Mesenteric fat pad (tissue), 1 donor: ENCODE measurements around the gene ZBTB14. TPM values are rescaled to one million over a fixed set of nuclear protein-coding genes. Genes with fewer than 3 reads are reported as not detected.

Experiments used
- DNase-seq: peaks from one replicate; pipeline ENCODE4 v3.0.0-alpha.2; 2020; ENCODE audit warnings: low spot score
- total RNA-seq: library from RNA; stranded (reverse); fragmentation: NEBNext Ultra II Directional; extraction: Animal tissue kit (Norgen Biotek cat#: 25700); gene quantifications from one replicate; pipeline ENCODE4 v1.2.1, GENCODE V29; 2021
- donor health status: DM: yes; HTN: yes; CAD: no.

ZBTB14 gene
- total RNA-seq, 1 donor from 2014 or later, result 9.2 TPM

- no peak for DNase-seq
These were observed 1.4 kb downstream of the ZBTB14 start for GRCh38 chr18:5294113-5294456.

GRCh38 chr18:5288517-5288935 lies 7.0 kb downstream of the ZBTB14 start:
- no peak for DNase-seq

- DNase-seq, result no peak
These were observed 7.7 kb downstream of the ZBTB14 start for GRCh38 chr18:5287854-5288253.

- DNase-seq, result no peak
These were observed 9.0 kb downstream of the ZBTB14 start for GRCh38 chr18:5286525-5286924.

- DNase-seq, result no peak
These were observed 10.2 kb downstream of the ZBTB14 start for GRCh38 chr18:5285326-5285725.

DNA sequence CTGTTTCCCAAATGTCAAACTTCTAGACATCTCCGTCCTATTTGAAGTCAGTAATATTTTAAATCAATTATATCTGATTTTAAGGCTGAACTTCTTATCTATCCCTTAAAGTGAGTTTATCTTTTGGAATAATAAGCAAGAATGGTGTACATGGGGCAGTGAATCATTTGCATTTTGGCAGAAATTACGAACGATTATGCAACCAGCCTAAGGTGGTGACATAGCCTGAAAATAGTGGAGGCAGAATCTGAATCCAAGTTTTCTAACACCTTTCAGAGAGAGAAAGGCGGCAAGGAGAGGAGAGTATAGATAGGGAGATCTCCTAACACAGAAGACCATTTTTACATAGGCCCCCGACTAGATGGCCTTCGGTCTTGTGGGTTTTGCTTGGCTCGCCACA lies 10.7 kb downstream of the ZBTB14 start:
- DNase-seq, result no peak

GRCh38 chr18:5282770-5283169 lies 12.8 kb downstream of the ZBTB14 start:
- DNase-seq, result no peak

DNA sequence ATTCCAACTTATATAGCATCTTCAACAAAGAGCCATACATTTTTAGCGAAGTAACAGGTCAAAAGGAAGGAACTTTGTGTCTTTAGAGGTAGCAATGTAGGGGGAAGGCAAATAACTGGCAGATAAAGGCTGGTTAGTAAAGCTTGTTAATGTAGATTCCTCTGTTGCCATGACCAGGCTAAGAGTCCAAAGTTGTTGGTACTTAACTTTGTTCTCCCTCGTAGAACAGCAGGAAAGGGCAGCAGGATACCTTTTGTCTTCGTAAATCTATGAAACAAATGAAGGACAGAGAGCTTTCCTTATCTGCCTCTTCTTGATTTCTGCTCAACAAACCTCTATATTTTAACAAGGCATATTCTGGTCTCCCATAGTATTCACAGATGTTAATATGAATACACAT lies 18.6 kb downstream of the ZBTB14 start:
- no peak for DNase-seq

- no peak for DNase-seq
These were observed 19.7 kb downstream of the ZBTB14 start for GRCh38 chr18:5275872-5276271.

GRCh38 chr18:5268874-5269273 lies 26.7 kb downstream of the ZBTB14 start:
- no peak for DNase-seq

DNA sequence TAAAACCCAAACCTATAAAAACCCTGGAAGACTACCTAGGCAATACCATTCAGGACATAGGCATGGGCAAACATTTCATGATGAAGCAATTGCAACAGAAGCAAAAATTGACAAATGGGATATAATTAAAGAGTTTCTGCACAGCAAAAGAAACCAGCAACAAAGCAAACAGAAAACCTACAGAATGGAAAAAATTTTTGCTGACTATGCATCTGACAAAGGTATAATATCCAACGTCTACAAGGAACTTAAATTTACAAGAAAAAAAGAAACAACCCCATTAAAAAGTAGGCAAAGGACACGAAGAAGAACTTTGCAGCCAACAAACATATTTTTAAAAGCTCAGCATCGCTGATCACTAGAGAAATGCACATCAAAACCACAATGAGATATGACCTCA lies 28.8 kb downstream of the ZBTB14 start:
- no peak for DNase-seq

DNA sequence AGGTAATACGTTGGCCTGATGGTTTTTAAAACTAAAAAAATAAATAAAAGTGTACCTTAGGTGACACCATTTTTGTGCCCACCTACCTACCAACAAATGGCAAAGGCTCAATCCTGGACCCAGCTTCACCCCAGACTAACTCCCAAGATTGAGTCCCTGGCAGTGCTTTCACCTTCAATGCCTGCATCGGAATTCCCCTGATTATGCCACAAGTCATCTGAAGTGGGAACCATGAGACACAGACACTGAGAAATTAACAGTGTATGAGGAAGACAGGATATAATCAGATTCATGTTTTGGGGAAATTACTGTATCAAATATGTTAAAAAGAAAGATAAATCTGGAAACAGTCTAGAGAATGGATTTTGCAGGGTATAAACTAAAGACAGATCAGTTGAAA lies 41.6 kb downstream of the ZBTB14 start:
- no peak for DNase-seq

GRCh38 chr18:5251117-5251516 lies 44.4 kb downstream of the ZBTB14 start:
- no peak for DNase-seq

DNA sequence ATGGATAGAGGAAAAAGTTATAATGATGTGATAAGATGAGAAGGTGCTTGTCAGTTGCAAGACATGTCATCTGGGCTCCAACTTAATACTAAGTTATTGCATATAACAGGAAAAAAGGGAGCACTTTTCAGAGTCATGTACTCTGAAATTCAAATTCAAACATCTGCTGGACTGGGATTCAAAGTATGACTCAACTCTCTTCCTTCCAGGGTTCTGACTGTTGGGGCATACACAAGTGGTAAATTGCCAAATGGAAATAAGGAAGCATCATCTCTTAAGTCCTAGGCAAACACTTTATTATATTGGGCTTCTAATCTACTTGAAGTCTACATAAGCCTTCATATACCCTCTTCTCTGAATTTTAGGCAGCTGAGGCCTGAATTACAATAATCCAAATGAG lies 44.9 kb downstream of the ZBTB14 start:
- DNase-seq, result no peak

DNA sequence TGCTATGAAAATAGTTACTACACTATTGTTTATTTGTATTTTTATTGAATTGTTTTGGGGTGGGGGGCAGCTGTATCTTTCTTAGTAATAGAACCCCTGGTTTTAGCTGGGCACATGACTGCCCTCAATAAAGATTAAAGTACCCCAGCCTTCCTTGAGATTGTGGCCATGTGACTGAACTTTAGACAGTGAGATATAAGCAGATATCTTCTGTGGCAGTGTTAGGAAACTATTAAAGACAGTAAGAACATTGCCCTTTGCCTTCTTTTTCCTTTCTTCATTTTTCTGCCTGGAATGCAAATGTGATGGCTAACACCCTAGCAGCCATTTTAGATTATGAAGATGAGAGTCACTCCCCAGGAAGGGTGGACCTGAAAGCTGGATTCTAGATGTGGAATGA lies 50.6 kb downstream of the ZBTB14 start:
- no peak for DNase-seq

- no peak for DNase-seq
These were observed 56.1 kb downstream of the ZBTB14 start for GRCh38 chr18:5239447-5239846.

Other genes with a start within 250 kb of the ZBTB14 start
- not detected for gene AKAIN1, start 98.5 kb downstream of the ZBTB14 start, total RNA-seq
- gene EPB41L3, start 248.3 kb upstream of the ZBTB14 start, total RNA-seq, result 249 TPM